ENCODE measurements around the gene EHBP1L1.
A peak's percentile ranks its signal among the peaks of the same experiment; 100 is the strongest.

The EHBP1L1 gene

DNA sequence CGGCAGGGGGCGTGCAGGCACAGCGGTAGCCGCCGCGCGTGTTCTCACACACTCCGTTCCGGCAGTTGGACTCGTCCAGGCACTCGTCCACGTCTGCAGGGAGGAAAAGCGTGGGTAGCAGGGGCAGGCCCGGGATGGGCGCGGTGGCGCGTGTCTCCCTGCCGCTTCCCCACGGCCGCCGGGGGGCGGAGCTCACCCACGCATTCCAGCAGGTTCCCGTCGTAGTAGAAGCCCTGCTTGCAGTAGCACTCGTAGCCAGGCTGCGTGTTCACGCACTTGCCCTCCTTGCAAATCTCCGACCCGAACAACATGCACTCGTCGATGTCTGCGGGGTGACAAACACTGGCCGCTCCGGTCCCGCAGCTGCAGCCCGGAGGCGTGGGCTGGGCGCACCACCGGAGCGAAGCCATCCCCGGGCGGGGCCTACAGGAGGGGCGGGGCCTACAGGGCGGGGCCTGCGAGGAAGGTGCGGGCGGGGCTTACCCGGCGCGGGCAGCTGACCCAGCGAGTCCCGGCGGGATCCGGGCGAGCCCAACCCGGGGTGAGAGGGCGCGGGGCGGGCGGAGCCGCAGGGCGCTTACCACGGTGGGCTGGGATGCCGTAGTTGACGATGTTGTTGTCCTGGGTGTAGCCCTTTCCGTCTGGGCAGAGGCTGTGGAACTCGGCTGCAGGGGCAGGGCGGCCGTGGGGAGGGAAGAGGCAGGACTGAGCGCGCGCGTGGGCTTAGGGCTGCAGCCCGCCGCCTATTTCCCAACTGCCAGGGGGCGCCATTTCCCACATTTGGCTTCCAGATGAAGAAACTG is 35.4 kb upstream of the EHBP1L1 start:
- TF ChIP-seq ZFX (IDR thresholded peaks at IDR 0.05; ENCODE audit: borderline replicate concordance), result no peak
- TF ChIP-seq, protein P1, sequence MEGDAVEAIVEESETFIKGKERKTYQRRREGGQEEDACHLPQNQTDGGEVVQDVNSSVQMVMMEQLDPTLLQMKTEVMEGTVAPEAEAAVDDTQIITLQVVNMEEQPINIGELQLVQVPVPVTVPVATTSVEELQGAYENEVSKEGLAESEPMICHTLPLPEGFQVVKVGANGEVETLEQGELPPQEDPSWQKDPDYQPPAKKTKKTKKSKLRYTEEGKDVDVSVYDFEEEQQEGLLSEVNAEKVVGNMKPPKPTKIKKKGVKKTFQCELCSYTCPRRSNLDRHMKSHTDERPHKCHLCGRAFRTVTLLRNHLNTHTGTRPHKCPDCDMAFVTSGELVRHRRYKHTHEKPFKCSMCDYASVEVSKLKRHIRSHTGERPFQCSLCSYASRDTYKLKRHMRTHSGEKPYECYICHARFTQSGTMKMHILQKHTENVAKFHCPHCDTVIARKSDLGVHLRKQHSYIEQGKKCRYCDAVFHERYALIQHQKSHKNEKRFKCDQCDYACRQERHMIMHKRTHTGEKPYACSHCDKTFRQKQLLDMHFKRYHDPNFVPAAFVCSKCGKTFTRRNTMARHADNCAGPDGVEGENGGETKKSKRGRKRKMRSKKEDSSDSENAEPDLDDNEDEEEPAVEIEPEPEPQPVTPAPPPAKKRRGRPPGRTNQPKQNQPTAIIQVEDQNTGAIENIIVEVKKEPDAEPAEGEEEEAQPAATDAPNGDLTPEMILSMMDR (IDR thresholded peaks at IDR 0.05), result peak; percentile 81
- peak overlapping the region; percentile 97 for H3K27ac ChIP-seq

DNA sequence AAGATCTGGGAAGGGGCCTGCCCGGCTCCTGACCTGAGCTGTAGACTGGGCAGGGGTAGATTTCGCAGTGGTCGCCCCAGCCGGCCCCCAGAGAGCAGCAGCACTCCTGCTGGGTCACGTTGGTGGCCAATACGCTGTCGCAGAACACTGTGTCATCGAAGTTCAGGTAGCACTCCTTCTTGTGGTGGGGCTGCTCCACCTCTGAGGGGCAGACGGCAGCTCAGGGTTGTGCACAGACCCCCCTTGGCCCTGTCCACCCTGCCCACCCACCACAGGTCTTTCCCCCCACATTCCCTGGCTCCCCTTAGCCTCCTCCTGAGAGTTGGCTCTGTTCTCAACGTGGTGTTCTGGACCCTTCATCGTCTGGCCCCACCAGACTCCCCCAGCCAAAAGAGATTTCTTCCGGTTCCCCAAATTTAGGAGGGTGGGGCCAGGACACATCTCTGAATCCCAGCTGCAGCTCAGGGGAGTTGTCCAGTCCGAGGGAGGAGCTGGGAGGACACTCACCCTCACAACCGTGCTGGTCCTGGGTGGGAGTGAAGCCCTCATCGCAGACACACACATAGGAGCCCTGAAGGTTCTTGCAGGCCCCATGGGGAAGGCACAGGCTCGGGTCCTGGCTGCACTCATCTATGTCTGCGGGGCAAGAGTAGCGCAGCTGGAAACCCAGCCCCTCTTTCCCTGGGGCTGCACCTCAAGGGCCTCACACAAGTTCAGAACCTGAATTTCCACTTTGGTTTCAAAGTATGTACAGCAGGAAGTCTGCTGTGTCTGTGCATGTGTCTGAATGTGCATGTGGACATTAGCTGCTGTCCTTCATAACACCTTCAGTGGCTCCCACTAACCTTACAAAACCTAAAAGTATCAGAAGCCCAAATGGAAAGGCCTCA is 34.5 kb upstream of the EHBP1L1 start:
- peak overlapping the region; percentile 97 for H3K27ac ChIP-seq
- no peak for TF ChIP-seq ZFX (IDR thresholded peaks at IDR 0.05; ENCODE audit: borderline replicate concordance)
- TF ChIP-seq, protein P1 (IDR thresholded peaks at IDR 0.05), result peak; percentile 36

DNA sequence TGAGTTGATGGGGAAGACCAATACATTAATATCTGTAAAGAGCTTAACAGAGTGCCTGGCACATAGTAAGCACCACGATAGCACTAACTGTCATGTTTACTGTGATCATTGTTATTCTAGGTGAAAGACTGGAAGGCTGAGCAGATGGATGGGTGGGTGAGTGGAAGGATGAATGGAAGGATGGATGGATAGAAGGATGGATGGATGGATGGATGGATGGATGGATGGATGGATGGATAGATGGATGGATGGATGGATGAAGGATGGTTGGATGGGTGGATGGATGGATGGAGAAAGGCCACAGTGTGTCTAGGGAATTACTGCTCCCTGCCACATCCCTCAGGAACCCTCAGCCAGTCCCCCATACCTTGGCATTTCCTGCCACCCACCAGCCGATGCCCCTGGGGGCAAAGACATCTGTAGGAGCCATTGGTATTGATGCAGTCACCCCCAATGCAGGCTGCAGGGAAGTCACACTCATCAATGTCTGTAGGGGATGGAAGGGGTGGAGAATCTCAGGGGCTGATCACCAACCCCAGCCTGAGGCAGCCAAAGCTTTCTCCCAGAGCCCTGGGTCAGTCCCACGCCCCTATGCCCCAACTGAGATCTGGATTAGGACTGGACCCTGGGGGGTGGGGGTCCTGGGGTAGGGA is 33.0 kb upstream of the EHBP1L1 start:
- H3K27ac ChIP-seq, result no peak overlapping the region; the same call in 1 of the 2 replicates
- TF ChIP-seq, protein P1 (IDR thresholded peaks at IDR 0.05), result no peak
- TF ChIP-seq ZFX (IDR thresholded peaks at IDR 0.05; ENCODE audit: borderline replicate concordance), result no peak

DNA sequence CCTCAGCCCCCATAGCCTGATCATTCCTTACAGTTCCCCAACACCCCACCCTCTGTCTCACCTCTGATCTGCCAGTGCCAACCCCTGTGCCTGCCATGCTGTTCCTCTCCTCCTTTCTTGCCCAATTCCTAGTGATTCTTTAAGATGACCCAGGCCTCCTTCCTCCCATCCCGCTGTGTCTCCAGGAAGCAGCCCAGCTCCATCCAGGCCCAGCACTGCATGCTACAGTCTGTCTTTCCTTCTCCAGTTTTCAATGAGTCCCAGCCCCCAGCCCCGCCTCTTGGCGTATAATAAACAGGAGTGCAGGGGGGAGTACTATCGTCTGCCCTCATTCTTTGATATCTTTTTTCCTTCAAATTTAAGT is 30.0 kb upstream of the EHBP1L1 start:
- H3K27ac ChIP-seq, result peak overlapping the region; percentile 77
- TF ChIP-seq, protein P1 (IDR thresholded peaks at IDR 0.05), result no peak
- TF ChIP-seq ZFX (IDR thresholded peaks at IDR 0.05; ENCODE audit: borderline replicate concordance), result no peak

DNA sequence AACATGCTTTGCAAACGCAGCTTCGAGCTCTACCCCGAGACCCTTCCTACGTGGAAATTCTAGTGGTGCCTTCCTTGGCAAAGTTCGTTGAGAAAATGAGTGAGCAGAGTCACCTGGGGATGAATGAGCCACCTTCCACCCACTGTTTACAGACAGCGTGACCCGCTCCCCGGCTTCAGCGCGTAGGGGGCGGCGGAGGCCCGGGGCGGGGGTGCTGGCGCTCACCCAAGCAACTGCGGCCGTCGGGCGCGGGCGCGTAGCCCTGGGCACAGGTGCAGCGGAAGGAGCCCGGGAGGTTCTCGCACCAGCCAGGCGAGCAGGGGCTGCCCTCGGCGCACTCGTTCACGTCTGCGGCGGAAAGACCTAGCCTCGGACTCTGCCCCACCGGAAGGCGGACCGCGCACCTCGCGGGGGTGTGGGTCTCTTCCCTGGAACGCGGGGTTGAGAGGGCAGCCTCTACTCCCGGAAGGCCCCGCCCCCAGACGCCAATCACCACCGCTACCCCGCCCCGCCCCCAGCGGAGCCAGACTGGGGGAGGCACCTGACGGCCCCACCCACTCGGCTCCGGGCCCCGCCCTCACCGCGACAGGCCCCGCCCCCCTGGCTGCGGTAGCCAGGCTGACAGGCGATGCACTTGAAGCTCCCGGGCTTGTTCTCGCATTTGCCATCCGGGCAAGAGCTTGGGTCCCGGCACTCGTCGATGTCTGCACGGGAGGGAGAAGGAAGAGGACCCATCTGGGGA is 29.5 kb upstream of the EHBP1L1 start:
- peak overlapping the region; percentile 77 for H3K27ac ChIP-seq
- TF ChIP-seq, protein P1 (IDR thresholded peaks at IDR 0.05), result no peak
- TF ChIP-seq ZFX (IDR thresholded peaks at IDR 0.05; ENCODE audit: borderline replicate concordance), result no peak

DNA sequence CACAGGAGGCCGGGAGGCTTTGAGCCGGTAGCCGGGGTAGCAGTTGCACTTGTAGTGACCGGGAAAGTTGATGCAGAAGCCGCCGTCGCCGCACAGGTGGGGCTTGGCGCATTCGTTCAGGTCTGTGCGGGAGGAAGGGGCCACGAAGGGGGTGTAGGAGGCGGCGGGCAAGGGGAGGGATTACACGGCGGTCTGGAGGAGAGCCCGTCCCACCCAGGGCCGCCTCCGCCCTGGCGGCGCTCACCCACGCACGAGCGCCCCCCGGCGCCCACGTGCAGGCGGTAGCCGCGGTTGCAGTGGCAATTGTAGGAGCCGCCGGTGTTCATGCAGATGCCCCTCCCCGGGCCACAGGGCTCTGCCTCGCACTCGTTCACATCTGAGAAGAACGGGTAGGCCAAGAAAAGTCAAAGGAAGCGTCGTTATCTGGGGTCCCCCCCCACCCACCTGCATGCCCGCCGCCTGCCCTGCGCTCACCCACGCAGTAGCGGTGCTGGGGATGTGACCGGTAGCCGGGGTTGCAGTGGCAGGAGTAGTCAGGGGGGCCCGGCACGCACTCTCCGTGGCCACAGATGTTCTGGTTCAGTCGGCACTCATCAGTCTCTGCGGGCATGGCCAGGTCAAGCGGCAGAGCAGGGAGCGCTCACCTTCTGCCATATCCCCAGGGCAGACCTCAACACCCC is 28.3 kb upstream of the EHBP1L1 start:
- no peak overlapping the region for H3K27ac ChIP-seq
- TF ChIP-seq, protein P1 (IDR thresholded peaks at IDR 0.05), result no peak
- TF ChIP-seq ZFX (IDR thresholded peaks at IDR 0.05; ENCODE audit: borderline replicate concordance), result no peak
